Endothelial cell of umbilical vein (primary cell): ENCODE data around the gene DUSP28. TPM values are rescaled to one million over a fixed set of nuclear protein-coding genes. Genes with fewer than 3 reads are reported as not detected.

Experiments used
- BruUV-seq: library from RNA; stranded (reverse); fragments of 400-500 nt; replicated peaks from 2 replicates; lab custom pipeline; 2021; lab: Mats Ljungman, UMichigan
- CTCF ChIA-PET: fragments of 300-600, 350-600 bp; sonication (Branson Sonifier 250); formaldehyde crosslinking; loops from one replicate; lab custom pipeline; 2021; ENCODE audit warnings: antibody characterized with exemption, inconsistent platforms; lab: Charles Lee
- POLR2A ChIA-PET: fragments of 300-600, 350-600 bp; sonication (Branson Sonifier 250); formaldehyde crosslinking; loops from one replicate; lab custom pipeline; 2021; ENCODE audit warnings: antibody characterized with exemption, inconsistent platforms; lab: Charles Lee
- DNase-seq: peaks from one replicate; pipeline ENCODE4 v3.0.0-alpha.2; 2011; ENCODE audit warnings: low read depth, low spot score
- FAIRE-seq: peaks from 2 replicates; lab custom pipeline; 2011; peaks lifted over from hg19 to GRCh38; lab: Jason Lieb, UNC
- H2AFZ ChIP-seq: 2 replicates; pipeline ENCODE4 v1.6.0; 2012; ENCODE audit warnings: low read depth, low read length, control low read depth, inconsistent platforms
- H3K27ac ChIP-seq: 2 replicates; pipeline ENCODE4 v1.5.1; 2011; ENCODE audit warnings: low read depth, mild to moderate bottlenecking, control low read depth, low read length, moderate library complexity; ENCODE audit not compliant: insufficient read depth
- H3K27me3 ChIP-seq, 2 experiments: 2 replicates each; pipeline versions ENCODE4 v1.6.0 to v1.6.1; 2011; ENCODE audit warnings: low read length in 2 of 2, mixed read lengths in 1 of 2; ENCODE audit not compliant: control insufficient read depth in 2 of 2, insufficient read depth in 2 of 2
- H3K36me3 ChIP-seq, 2 experiments: 2 replicates in 1 of 2; 3 replicates in 1 of 2; pipeline ENCODE4 v1.5.1; 2011; ENCODE audit warnings: low read length in 2 of 2, mild to moderate bottlenecking in 1 of 2, moderate library complexity in 1 of 2; ENCODE audit not compliant: control insufficient read depth in 2 of 2, insufficient read depth in 2 of 2; ENCODE audit errors: extremely low read depth in 1 of 2
- H3K4me1 ChIP-seq: 3 replicates; pipeline ENCODE4 v1.5.1; 2011; ENCODE audit warnings: mild to moderate bottlenecking, low read length; ENCODE audit not compliant: control insufficient read depth, insufficient read depth; ENCODE audit errors: extremely low read depth
- H3K4me2 ChIP-seq: 2 replicates; pipeline ENCODE4 v1.6.1; 2011; ENCODE audit warnings: low read length, control low read depth, mixed read lengths; ENCODE audit not compliant: insufficient read depth
- H3K4me3 ChIP-seq, 3 experiments: fragments of 200-600 bp in 1 of 3; sonication (generic), shearing (Covaris generic) in 1 of 3; replicated peaks in 1 of 3; 2 replicates each; pipeline ENCODE4 v1.5.1; 2011 to 2016; ENCODE audit warnings: control low read depth in 3 of 3, low read length in 3 of 3, mild to moderate bottlenecking in 2 of 3, inconsistent platforms in 1 of 3, low read depth in 1 of 3, moderate library complexity in 1 of 3; ENCODE audit not compliant: insufficient read depth in 1 of 3
- H3K79me2 ChIP-seq: 2 replicates; pipeline ENCODE4 v1.6.0; 2012; ENCODE audit warnings: low read length, inconsistent platforms; ENCODE audit not compliant: control insufficient read depth, insufficient read depth
- H3K9ac ChIP-seq: replicated peaks from 2 replicates; pipeline ENCODE3; 2011; ENCODE audit warnings: low read length, control low read depth; ENCODE audit not compliant: insufficient read depth; ENCODE audit errors: extremely low read depth
- H3K9me1 ChIP-seq: replicated peaks from 3 replicates; pipeline ENCODE4 v1.6.0; 2011; ENCODE audit warnings: mild to moderate bottlenecking, low read length; ENCODE audit not compliant: control insufficient read depth, insufficient read depth; ENCODE audit errors: extremely low read depth
- H3K9me3 ChIP-seq: replicated peaks from 2 replicates; pipeline ENCODE4 v1.5.1; 2012; ENCODE audit warnings: low read length, inconsistent platforms; ENCODE audit not compliant: control insufficient read depth, insufficient read depth
- H4K20me1 ChIP-seq: replicated peaks from 2 replicates; pipeline ENCODE3; 2011; ENCODE audit warnings: mild to moderate bottlenecking, low read length; ENCODE audit not compliant: control insufficient read depth, insufficient read depth; ENCODE audit errors: extremely low read depth
- EZH2 ChIP-seq: IDR thresholded peaks from 2 replicates; pipeline ENCODE4 v1.6.1; 2012; ENCODE audit warnings: borderline replicate concordance, low read depth, mild to moderate bottlenecking, moderate library complexity, low read length, inconsistent platforms; ENCODE audit not compliant: severe bottlenecking
- FOS ChIP-seq: IDR thresholded peaks from 2 replicates; pipeline ENCODE4 v1.6.1; 2011; ENCODE audit warnings: mild to moderate bottlenecking, low read length, moderate library complexity, borderline replicate concordance; ENCODE audit not compliant: insufficient read depth
- GATA2 ChIP-seq: IDR thresholded peaks from 2 replicates; pipeline ENCODE4 v1.7.0; 2011; ENCODE audit warnings: low read depth, mild to moderate bottlenecking, moderate library complexity, mixed read lengths, low read length; ENCODE audit not compliant: insufficient read length, insufficient read depth
- JUN ChIP-seq: IDR thresholded peaks from 2 replicates; pipeline ENCODE4 v1.6.1; 2011; ENCODE audit warnings: borderline replicate concordance, low read depth; ENCODE audit not compliant: insufficient read length, insufficient read depth
- MYC ChIP-seq: IDR thresholded peaks from one replicate; pipeline ENCODE4 v1.6.1; 2011; ENCODE audit warnings: mild to moderate bottlenecking, low read depth, low read length
- POLR2A ChIP-seq: IDR thresholded peaks from 2 replicates; pipeline ENCODE4 v1.6.1; 2012; ENCODE audit warnings: low read depth, mild to moderate bottlenecking, control low read depth, low read length
- POLR2AphosphoS5 ChIP-seq: IDR thresholded peaks from 2 replicates; pipeline ENCODE4 v1.6.1; 2012; ENCODE audit warnings: low read depth, mild to moderate bottlenecking, control low read depth, low read length, moderate library complexity; ENCODE audit not compliant: insufficient read depth
- dilution Hi-C: fragments of 300-500 bp; cut with MboI; formaldehyde crosslinking; loops from one replicate; pipeline ENCODE4 v1.15.0; 2019; ENCODE audit warnings: low sequenced_read_pairs; ENCODE audit not compliant: extremely low pct_ligation_motif_present
- intact Hi-C: fragments of 100-400 bp; cut with micrococcal nuclease; formaldehyde crosslinking; loops from one replicate; pipeline ENCODE4 v1.10.0; 2022
- polyA plus RNA-seq, 4 experiments: library from polyadenylated mRNA; depleted of rRNA in 3 of 4; stranded (reverse) in 3 of 4; unstranded in 1 of 4; fragments of >200 nt; gene quantifications; 2 replicates each; pipeline versions ENCODE4 v1.2.1 to v1.2.3, GENCODE V29; 2011 to 2012; ENCODE audit warnings: missing spikeins in 1 of 4
- total RNA-seq: library from RNA; stranded (reverse); gene quantifications from 2 replicates; pipeline ENCODE4 v1.2.3, GENCODE V29; 2021
- TF ChIP-seq, protein P1 (sequence below): IDR thresholded peaks from 2 replicates; pipeline ENCODE4 v1.6.1; 2011; ENCODE audit not compliant: insufficient read depth, insufficient read length
- TF ChIP-seq, protein P2 (sequence below), 2 donors: IDR thresholded peaks; 1 replicate in 1 of 2; 2 replicates in 1 of 2; pipeline ENCODE4 v1.5.1; 2011; ENCODE audit warnings: low read length in 2 of 2, mild to moderate bottlenecking in 2 of 2, moderate library complexity in 2 of 2, control low read depth in 1 of 2, inconsistent platforms in 1 of 2, low read depth in 1 of 2; ENCODE audit not compliant: insufficient read depth in 1 of 2; ENCODE audit errors: extremely low read depth in 1 of 2

The DUSP28 gene
- total and polyA plus RNA-seq, 2 donors (not counting 3 experiments of a cell fraction or from before 2014, with no cell fraction given), result 2.2 to 4.3 TPM

DNA sequence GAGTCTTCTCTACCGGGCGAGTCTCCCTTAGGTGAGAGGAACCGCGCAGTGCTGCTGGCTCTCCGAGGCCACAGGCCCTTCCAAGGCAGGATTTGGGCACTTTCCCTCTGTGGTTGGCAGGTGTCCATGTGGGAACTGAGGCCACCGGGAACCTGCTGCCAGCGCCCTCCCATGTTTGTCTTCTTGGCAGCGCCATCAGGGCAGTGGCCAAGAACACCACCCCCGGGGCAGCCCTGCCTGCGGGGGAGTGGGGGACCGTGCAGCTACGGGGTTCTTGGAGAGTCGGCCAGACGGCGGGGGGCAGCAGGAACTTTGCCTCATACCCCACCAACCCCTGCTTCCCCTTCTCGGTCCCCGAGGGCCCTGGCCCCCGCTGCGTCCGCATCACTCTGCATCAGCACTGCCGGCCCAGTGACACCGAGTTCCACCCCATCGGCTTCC is 36.4 kb downstream of the DUSP28 start:
- FAIRE-seq (no peak), DNase-seq (no peak)
- H2AFZ ChIP-seq, result no peak overlapping the region
- H3K9me3 ChIP-seq, result no peaks in the 10 kb centered on the region
- no peak overlapping the region for H3K27ac ChIP-seq
- no peaks in the 10 kb centered on the region for H3K27me3 ChIP-seq
- CTCF ChIA-PET, result interaction anchor here (2.0 kb wide), 1 partner anchor 10 kb away, joined by 5 read pairs; the partner anchor contains the start of gene CAPN10
- H3K9ac ChIP-seq, result no peak overlapping the region
- dilution Hi-C loops, result no loop called here
- H3K36me3 ChIP-seq, result peaks cover 2 to 21% of the 10 kb centered on the region in 2 experiments
- BruUV-seq, result no TSS peak
- no peaks in the 10 kb centered on the region for H4K20me1 ChIP-seq
- no peaks in the 10 kb centered on the region for H3K4me1 ChIP-seq
- TF ChIP-seq, protein P1, sequence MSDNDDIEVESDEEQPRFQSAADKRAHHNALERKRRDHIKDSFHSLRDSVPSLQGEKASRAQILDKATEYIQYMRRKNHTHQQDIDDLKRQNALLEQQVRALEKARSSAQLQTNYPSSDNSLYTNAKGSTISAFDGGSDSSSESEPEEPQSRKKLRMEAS, result no peak
- TF ChIP-seq MYC (no peak), POLR2A (no peak), FOS (no peak), POLR2AphosphoS5 (no peak), GATA2 (no peak), EZH2 (no peak), JUN (no peak)
- TF ChIP-seq, protein P2, sequence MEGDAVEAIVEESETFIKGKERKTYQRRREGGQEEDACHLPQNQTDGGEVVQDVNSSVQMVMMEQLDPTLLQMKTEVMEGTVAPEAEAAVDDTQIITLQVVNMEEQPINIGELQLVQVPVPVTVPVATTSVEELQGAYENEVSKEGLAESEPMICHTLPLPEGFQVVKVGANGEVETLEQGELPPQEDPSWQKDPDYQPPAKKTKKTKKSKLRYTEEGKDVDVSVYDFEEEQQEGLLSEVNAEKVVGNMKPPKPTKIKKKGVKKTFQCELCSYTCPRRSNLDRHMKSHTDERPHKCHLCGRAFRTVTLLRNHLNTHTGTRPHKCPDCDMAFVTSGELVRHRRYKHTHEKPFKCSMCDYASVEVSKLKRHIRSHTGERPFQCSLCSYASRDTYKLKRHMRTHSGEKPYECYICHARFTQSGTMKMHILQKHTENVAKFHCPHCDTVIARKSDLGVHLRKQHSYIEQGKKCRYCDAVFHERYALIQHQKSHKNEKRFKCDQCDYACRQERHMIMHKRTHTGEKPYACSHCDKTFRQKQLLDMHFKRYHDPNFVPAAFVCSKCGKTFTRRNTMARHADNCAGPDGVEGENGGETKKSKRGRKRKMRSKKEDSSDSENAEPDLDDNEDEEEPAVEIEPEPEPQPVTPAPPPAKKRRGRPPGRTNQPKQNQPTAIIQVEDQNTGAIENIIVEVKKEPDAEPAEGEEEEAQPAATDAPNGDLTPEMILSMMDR (IDR thresholded peaks at IDR 0.05; ENCODE audit: extremely low read depth in 1 of 2, insufficient read depth in 1 of 2, low read depth in 1 of 2, low read length in 2 of 2), result no peak
- H3K4me2 ChIP-seq, result no peak overlapping the region
- intact Hi-C loops, result no loop called here
- no peaks in the 10 kb centered on the region for H3K9me1 ChIP-seq
- POLR2A ChIA-PET, result no interaction called here
- H3K4me3 ChIP-seq, result no peak overlapping the region
- peaks cover 6% of the 10 kb centered on the region for H3K79me2 ChIP-seq
